ENCODE data around the gene RELN. TPM values are rescaled to one million over a fixed set of nuclear protein-coding genes. Genes with fewer than 3 reads are reported as not detected.

The RELN gene
- total and polyA plus RNA-seq, 9 of the 15 experiments (the other 6 are each of a cell fraction or from before 2014, with no cell fraction given): 12.9 to 43.2 (median 18.1) TPM

- no peak for TF ChIP-seq ZBTB49 (CRISPR knock-in tag; IDR thresholded peaks at IDR 0.05; ENCODE audit: borderline replicate concordance)
- TF ChIP-seq ADNP (tag; IDR thresholded peaks at IDR 0.05): no peak
Measured at GRCh38 chr7:103875718-103876117, 113.7 kb downstream of the RELN start (continued).

DNA sequence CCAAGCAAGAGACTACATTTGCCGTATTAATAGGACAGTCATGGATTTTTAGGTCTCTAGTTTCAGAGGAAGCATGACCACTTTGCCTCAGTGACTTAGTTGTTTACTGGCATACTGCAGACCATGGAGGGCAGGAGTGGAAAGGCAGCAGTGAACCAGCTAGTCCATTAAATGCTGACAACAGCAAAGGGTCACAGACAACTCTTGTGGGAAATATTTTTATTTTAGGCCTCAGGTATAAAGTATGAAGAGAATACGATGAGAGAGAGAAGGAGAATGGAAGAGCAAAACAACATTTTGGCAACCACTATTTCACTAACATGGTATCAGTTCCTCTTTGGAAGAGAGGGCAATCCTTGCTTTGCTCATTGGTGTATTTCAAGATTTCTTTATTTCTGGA lies 118.0 kb downstream of the RELN start:
- no peak for ATAC-seq
- 0 out of 3 replicates have a peak, but pooled peaks cover 4% of the 10 kb centered on the region for H3K79me2 ChIP-seq (ENCODE audit: control insufficient read depth, insufficient read depth, low read length)
- no peak overlapping the region for H3K27ac ChIP-seq (ENCODE audit: extremely low read depth, low read depth, low read length)
- 76% methylated on average over 2 of the region's 2 CpGs for WGBS (ENCODE audit: insufficient coverage, low coverage, missing lambda C conversion rate)
- no peaks in the 10 kb centered on the region for H4K20me1 ChIP-seq (replicated peaks; ENCODE audit: control insufficient read depth, insufficient read depth, low read length)
- H2AFZ ChIP-seq (ENCODE audit: low read depth, low read length): no peak overlapping the region
- no peaks in the 10 kb centered on the region for H3K9me1 ChIP-seq (ENCODE audit: control insufficient read depth, insufficient read depth, low read length)
- no peak overlapping the region for H3K4me3 ChIP-seq
- H3K9ac ChIP-seq (ENCODE audit: insufficient read depth in 1 of 2, low read depth in 2 of 2, low read length in 2 of 2): no peak overlapping the region
- H3K9me3 ChIP-seq (replicated peaks; ENCODE audit: control insufficient read depth, insufficient read depth, low read depth, low read length): no peaks in the 10 kb centered on the region
- FAIRE-seq: no peak
- H3K36me3 ChIP-seq (ENCODE audit: control insufficient read depth, insufficient read depth, low read length): no peaks in the 10 kb centered on the region
- in situ Hi-C loops (cut with MboI): no loop called here
- no peaks in the 10 kb centered on the region for H3K4me1 ChIP-seq (replicated peaks in 1 of 2; ENCODE audit: control insufficient read depth in 2 of 2, insufficient read depth in 2 of 2, low read length in 2 of 2)
- DNase-seq (ENCODE audit: extremely low read depth in 1 of 4, low spot score in 3 of 4): no peak
- ChIA-PET POLR2A (no interaction called here), CTCF (ENCODE audit: low intra/inter-chr PET ratio) (interaction anchor here (0.7 kb wide), 1 partner anchor 42 kb away, joined by 3 read pairs; no protein-coding TSS in a partner anchor)
- H3K4me2 ChIP-seq (ENCODE audit: insufficient read depth, low read length): no peak overlapping the region
- H3K27me3 ChIP-seq (ENCODE audit: control insufficient read depth in 2 of 2, insufficient read depth in 2 of 2, low read length in 2 of 2): no peaks in the 10 kb centered on the region
- intact Hi-C loops (cut with micrococcal nuclease): no loop called here
- TF ChIP-seq ZNF316 (IDR thresholded peaks at IDR 0.05): peak; percentile 14; the same call in 1 of the 2 replicates
- TF ChIP-seq ETS2 (tag; IDR thresholded peaks at IDR 0.05; ENCODE audit: borderline replicate concordance, poor library complexity, severe bottlenecking): no peak
- BruUV-seq (replicated peaks): no TSS peak
